ENCODE results near the gene POLK. TPM values are rescaled to one million over a fixed set of nuclear protein-coding genes. Genes with fewer than 3 reads are reported as not detected.

The POLK gene
- total RNA-seq, 1 donor from 2014 or later: 19.3 TPM

- DNase-seq (ENCODE audit: low spot score): no peak
- H3K4me1 Mint-ChIP-seq (ENCODE audit: unreplicated experiment): peaks cover 12% of the 10 kb centered on the region
- H3K36me3 Mint-ChIP-seq (ENCODE audit: low read depth, unreplicated experiment): no peaks in the 10 kb centered on the region
- no peak overlapping the region for H3K4me3 Mint-ChIP-seq (ENCODE audit: unreplicated experiment)
- H3K27ac Mint-ChIP-seq (ENCODE audit: unreplicated experiment): no peak overlapping the region
- no peak for TF ChIP-seq CTCF (IDR thresholded peaks at IDR 0.05; ENCODE audit: unreplicated experiment)
- no peaks in the 10 kb centered on the region for H3K27me3 Mint-ChIP-seq (ENCODE audit: unreplicated experiment)
- H3K9me3 Mint-ChIP-seq (ENCODE audit: unreplicated experiment): no peaks in the 10 kb centered on the region
These were observed 108.7 kb downstream of the POLK start for GRCh38 chr5:75620184-75620959.

GRCh38 chr5:75622564-75622963 lies 110.9 kb downstream of the POLK start:
- H3K36me3 Mint-ChIP-seq (ENCODE audit: low read depth, unreplicated experiment): no peaks in the 10 kb centered on the region
- no peak for DNase-seq (ENCODE audit: low spot score)
- no peak overlapping the region for H3K27ac Mint-ChIP-seq (ENCODE audit: unreplicated experiment)
- H3K27me3 Mint-ChIP-seq (ENCODE audit: unreplicated experiment): no peaks in the 10 kb centered on the region
- H3K9me3 Mint-ChIP-seq (ENCODE audit: unreplicated experiment): no peaks in the 10 kb centered on the region
- H3K4me3 Mint-ChIP-seq (ENCODE audit: unreplicated experiment): no peak overlapping the region
- TF ChIP-seq CTCF (IDR thresholded peaks at IDR 0.05; ENCODE audit: unreplicated experiment): no peak
- peaks cover 22% of the 10 kb centered on the region for H3K4me1 Mint-ChIP-seq (ENCODE audit: unreplicated experiment)

DNA sequence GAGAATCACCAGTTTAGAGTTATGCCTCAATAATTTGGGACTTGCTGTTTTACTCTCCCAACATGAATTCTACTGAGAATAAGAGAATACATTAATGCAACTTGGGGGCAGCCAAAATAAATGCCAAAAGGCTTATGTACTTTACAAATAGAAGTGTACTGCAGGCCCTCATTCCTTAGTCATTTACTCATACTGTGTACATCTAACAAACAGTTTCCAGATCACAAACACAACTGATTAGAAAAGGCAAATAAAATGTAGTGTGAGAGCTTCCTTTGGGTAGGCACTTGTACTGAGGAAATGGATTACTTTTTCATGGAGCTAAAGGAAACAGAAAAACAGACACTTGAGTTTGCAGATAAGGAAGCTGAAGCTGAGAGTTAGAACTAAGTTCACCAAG lies 112.2 kb downstream of the POLK start:
- Mint-ChIP-seq H3K9me3 (ENCODE audit: unreplicated experiment) (no peaks in the 10 kb centered on the region), H3K36me3 (ENCODE audit: low read depth, unreplicated experiment) (no peaks in the 10 kb centered on the region), H3K27ac (ENCODE audit: unreplicated experiment) (peak overlapping the region; percentile 81), H3K4me3 (ENCODE audit: unreplicated experiment) (no peak overlapping the region), H3K27me3 (ENCODE audit: unreplicated experiment) (no peaks in the 10 kb centered on the region), H3K4me1 (ENCODE audit: unreplicated experiment) (peaks cover 22% of the 10 kb centered on the region)
- DNase-seq (ENCODE audit: low spot score): no peak
- no peak for TF ChIP-seq CTCF (IDR thresholded peaks at IDR 0.05; ENCODE audit: unreplicated experiment)

DNA sequence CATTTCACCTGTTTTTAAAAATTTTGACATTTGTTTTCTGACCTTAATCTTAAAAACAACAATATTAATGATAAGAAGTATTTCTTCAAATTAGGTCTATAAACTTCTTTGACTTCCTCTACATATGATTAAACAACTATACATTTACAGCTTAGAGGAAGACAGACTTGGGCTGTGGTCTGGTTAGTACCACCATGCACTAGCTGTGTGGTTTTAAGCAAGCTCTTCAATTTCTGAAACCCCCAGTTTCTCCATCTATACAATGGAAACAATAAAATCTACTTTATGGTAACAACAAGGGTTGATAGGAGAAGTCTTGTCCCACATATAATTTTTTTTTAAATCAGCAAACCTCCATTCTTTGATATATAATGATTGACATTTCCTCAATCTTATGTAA lies 115.3 kb downstream of the POLK start:
- Mint-ChIP-seq H3K4me3 (ENCODE audit: unreplicated experiment) (no peak overlapping the region), H3K27me3 (ENCODE audit: unreplicated experiment) (no peaks in the 10 kb centered on the region), H3K9me3 (ENCODE audit: unreplicated experiment) (no peaks in the 10 kb centered on the region), H3K4me1 (ENCODE audit: unreplicated experiment) (peaks cover 22% of the 10 kb centered on the region), H3K27ac (ENCODE audit: unreplicated experiment) (no peak overlapping the region), H3K36me3 (ENCODE audit: low read depth, unreplicated experiment) (no peaks in the 10 kb centered on the region)
- TF ChIP-seq CTCF (IDR thresholded peaks at IDR 0.05; ENCODE audit: unreplicated experiment): no peak
- no peak for DNase-seq (ENCODE audit: low spot score)

GRCh38 chr5:75627801-75628200 lies 116.1 kb downstream of the POLK start:
- H3K36me3 Mint-ChIP-seq (ENCODE audit: low read depth, unreplicated experiment): no peaks in the 10 kb centered on the region
- no peaks in the 10 kb centered on the region for H3K27me3 Mint-ChIP-seq (ENCODE audit: unreplicated experiment)
- H3K9me3 Mint-ChIP-seq (ENCODE audit: unreplicated experiment): no peaks in the 10 kb centered on the region
- DNase-seq (ENCODE audit: low spot score): no peak
- no peak overlapping the region for H3K27ac Mint-ChIP-seq (ENCODE audit: unreplicated experiment)
- H3K4me1 Mint-ChIP-seq (ENCODE audit: unreplicated experiment): peaks cover 22% of the 10 kb centered on the region
- TF ChIP-seq CTCF (IDR thresholded peaks at IDR 0.05; ENCODE audit: unreplicated experiment): no peak
- no peak overlapping the region for H3K4me3 Mint-ChIP-seq (ENCODE audit: unreplicated experiment)
